Left lung (tissue), 10 donors: ENCODE results near the gene CAB39. TPM values are rescaled to one million over a fixed set of nuclear protein-coding genes. Genes with fewer than 3 reads are reported as not detected.

Source experiments
- ATAC-seq: fragments of 200-7000 bp; cut with Tn5 transposase; one replicate; pipeline ENCODE4 v1.9.1; 2020; ENCODE audit warnings: moderate library complexity
- DNase-seq, 4 donors: peaks; one replicate each; pipeline ENCODE4 v3.0.0-alpha.2; 2013 to 2020
- H3K27ac ChIP-seq, 2 donors: fragments of 200-600 bp; sonication (generic) in 1 of 2; one replicate each; pipeline versions ENCODE4 v1.5.0 to v1.8.0; 2020 to 2021
- H3K27me3 ChIP-seq, 2 donors: fragments of 200-600 bp; sonication (generic) in 1 of 2; one replicate each; pipeline versions ENCODE4 v1.5.0 to v1.8.0; 2020 to 2021
- H3K36me3 ChIP-seq, 2 donors: fragments of 200-600 bp; sonication (generic) in 1 of 2; one replicate each; pipeline versions ENCODE4 v1.5.0 to v1.8.0; 2020 to 2021
- H3K4me1 ChIP-seq, 2 donors: fragments of 200-600 bp; one replicate each; pipeline ENCODE4 v1.8.0; 2021
- H3K4me3 ChIP-seq, 2 donors: fragments of 200-600 bp; sonication (generic) in 1 of 2; one replicate each; pipeline versions ENCODE4 v1.5.0 to v1.8.0; 2020 to 2021; ENCODE audit warnings: mild to moderate bottlenecking in 1 of 2
- H3K9me3 ChIP-seq, 2 donors: fragments of 200-600 bp; sonication (generic) in 1 of 2; one replicate each; pipeline versions ENCODE4 v1.5.0 to v1.8.0; 2020 to 2021
- intact Hi-C, 2 donors: fragments of 100-400 bp; cut with DNase I; formaldehyde crosslinking; loops; one replicate each; pipeline versions ENCODE4 v1.11.2 to v1.14.2; 2022
- polyA plus RNA-seq, 6 donors: library from polyadenylated mRNA; unstranded; fragments of 120-200 nt; gene quantifications; one replicate each; pipeline ENCODE4 v1.2.1, GENCODE V29; 2013; ENCODE audit not compliant: insufficient read length in 6 of 6
- total RNA-seq, 2 donors: library from RNA; stranded (reverse); fragmentation: NEBNext Ultra II Directional; extraction: Animal tissue kit (Norgen Biotek cat#: 25700); gene quantifications; one replicate each; pipeline ENCODE4 v1.2.1, GENCODE V29; 2021
- TF ChIP-seq, protein P1 (sequence below), 2 donors: fragments of 200-600 bp; sonication (generic) in 1 of 2; IDR thresholded peaks; one replicate each; pipeline versions ENCODE4 v1.5.0 to v1.8.0; 2021; ENCODE audit warnings: antibody characterized with exemption in 2 of 2
- donor health status: DM: no; HTN: yes; CAD: no.
- donor health status: DM: no; HTN: no; CAD: no.

CAB39 gene
- total and polyA plus RNA-seq, 8 donors = 52.9 to 86.5 (median 63.3) TPM

DNA sequence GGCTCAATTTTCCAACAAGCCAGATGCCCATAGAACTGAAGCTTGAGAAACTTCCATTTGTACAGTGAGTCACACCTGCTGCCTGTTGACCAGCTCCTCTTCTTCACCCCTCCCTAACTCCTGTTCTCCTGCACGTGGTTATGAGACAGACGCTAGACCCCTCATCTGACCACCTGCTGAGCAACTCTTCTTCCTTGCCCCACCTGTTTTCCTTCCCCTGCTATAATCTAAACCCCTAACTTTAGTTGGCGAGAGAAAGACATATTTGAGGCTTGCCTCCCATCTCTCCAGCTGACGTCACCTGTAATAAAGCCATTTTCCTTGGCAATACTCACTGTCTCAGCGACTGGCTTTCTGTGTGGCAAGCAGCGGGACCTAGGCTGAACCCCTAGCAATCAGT is 129.8 kb downstream of the CAB39 start:
- intact Hi-C loops = no loop called here
- Histone ChIP-seq H3K27me3 (peaks cover 0 to under 1% of the 10 kb centered on the region in 2 donors), H3K27ac (no peak overlapping the region), H3K4me3 (no peak overlapping the region), H3K36me3 (no peaks in the 10 kb centered on the region), H3K9me3 (peaks cover 0 to 7% of the 10 kb centered on the region in 2 donors), H3K4me1 (no peaks in the 10 kb centered on the region)
- ATAC-seq (no peak), DNase-seq (no peak)
- TF ChIP-seq, protein P1, sequence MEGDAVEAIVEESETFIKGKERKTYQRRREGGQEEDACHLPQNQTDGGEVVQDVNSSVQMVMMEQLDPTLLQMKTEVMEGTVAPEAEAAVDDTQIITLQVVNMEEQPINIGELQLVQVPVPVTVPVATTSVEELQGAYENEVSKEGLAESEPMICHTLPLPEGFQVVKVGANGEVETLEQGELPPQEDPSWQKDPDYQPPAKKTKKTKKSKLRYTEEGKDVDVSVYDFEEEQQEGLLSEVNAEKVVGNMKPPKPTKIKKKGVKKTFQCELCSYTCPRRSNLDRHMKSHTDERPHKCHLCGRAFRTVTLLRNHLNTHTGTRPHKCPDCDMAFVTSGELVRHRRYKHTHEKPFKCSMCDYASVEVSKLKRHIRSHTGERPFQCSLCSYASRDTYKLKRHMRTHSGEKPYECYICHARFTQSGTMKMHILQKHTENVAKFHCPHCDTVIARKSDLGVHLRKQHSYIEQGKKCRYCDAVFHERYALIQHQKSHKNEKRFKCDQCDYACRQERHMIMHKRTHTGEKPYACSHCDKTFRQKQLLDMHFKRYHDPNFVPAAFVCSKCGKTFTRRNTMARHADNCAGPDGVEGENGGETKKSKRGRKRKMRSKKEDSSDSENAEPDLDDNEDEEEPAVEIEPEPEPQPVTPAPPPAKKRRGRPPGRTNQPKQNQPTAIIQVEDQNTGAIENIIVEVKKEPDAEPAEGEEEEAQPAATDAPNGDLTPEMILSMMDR (IDR thresholded peaks at IDR 0.05) = no peak

DNA sequence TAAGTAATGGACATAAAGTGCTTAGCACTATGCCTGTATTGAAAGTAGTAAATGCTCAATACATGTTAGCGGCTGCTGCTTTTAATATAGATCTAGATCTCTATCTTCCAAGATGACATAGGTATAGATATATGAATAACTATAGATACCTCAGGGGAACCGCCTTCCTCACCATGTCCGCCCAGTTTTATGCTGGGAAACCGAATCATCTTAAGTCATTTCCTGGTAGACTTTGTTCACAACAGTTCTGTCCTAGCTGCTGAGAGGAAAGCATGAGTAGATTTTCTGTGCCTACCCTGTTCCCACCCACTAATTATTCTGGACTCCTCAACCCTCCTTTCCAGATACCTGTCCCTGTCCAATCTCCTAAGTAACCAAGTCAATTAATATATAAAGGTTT is 130.5 kb downstream of the CAB39 start:
- TF ChIP-seq, protein P1 (IDR thresholded peaks at IDR 0.05) = no peak
- Histone ChIP-seq H3K27ac (no peak overlapping the region), H3K27me3 (peaks cover 0 to 7% of the 10 kb centered on the region in 2 donors), H3K4me3 (no peak overlapping the region), H3K4me1 (peaks cover 0 to 3% of the 10 kb centered on the region in 2 donors), H3K36me3 (no peaks in the 10 kb centered on the region), H3K9me3 (peaks cover 0 to 6% of the 10 kb centered on the region in 2 donors)
- ATAC-seq = no peak
- no peak for DNase-seq
- intact Hi-C loops = no loop called here

DNA sequence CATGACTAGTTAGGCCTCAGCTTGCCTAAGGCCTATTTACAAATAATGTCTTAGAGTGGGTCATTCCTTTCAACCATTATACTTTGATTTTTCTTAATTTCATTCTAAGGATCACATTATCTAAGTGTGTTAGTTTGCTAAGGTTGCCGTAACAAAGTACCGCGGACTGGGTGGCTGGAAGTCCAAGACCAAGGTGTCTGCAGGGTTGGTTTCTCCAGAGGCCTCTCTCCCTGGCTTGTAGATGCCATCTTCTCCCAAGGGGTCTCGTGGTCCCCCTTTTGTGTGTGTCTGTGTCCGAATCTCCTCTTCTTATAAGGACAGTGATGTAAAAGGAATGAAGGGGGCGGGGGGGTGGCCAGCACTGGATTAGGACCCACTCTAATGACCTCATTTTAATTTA is 133.7 kb downstream of the CAB39 start:
- H3K27me3 ChIP-seq = peaks cover 0 to 30% of the 10 kb centered on the region in 2 donors
- H3K27ac ChIP-seq = no peak overlapping the region
- no peak for ATAC-seq
- no peaks in the 10 kb centered on the region for H3K9me3 ChIP-seq
- no peaks in the 10 kb centered on the region for H3K36me3 ChIP-seq
- intact Hi-C loops = no loop called here
- no peak overlapping the region for H3K4me3 ChIP-seq
- TF ChIP-seq, protein P1 (IDR thresholded peaks at IDR 0.05) = no peak
- H3K4me1 ChIP-seq = peaks cover 0 to 4% of the 10 kb centered on the region in 2 donors
- DNase-seq = no peak

DNA sequence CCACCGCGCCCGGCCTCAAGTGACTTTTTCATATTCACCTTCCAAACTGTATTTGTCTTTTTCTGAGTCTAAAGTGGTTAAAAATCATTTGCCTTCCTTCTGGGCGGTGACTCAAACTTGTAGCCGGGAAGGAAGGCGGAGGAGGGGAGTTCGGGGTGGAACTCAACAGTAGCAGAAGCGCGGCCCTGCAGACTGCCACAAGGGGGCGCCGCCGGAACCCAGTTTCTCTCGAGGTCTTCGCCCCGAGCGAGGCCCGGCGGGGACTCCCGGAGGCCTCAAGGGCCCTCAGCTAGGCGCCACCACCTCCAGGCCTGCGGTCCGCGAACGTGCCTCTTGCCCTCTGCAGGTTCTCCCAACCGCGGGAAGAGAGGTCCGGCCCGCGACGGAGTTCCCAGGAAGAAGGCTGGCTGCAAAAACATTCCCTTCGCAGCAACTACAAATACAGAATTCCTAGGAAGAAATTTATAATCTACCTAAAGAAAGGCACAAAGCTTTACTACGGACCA is 135.3 kb downstream of the CAB39 start:
- TF ChIP-seq, protein P1 (IDR thresholded peaks at IDR 0.05) = peak; percentile 90
- intact Hi-C loops = no loop called here
- peak; percentile 99 for ATAC-seq
- no peak overlapping the region for H3K27ac ChIP-seq
- H3K4me1 ChIP-seq = peaks cover 0 to 4% of the 10 kb centered on the region in 2 donors
- DNase-seq = peak in 3 of 4 donors; percentile 82 to 96 (median 89)
- H3K9me3 ChIP-seq = no peaks in the 10 kb centered on the region
- H3K4me3 ChIP-seq = no peak overlapping the region
- no peaks in the 10 kb centered on the region for H3K36me3 ChIP-seq
- peaks cover 0 to 36% of the 10 kb centered on the region in 2 donors for H3K27me3 ChIP-seq

DNA sequence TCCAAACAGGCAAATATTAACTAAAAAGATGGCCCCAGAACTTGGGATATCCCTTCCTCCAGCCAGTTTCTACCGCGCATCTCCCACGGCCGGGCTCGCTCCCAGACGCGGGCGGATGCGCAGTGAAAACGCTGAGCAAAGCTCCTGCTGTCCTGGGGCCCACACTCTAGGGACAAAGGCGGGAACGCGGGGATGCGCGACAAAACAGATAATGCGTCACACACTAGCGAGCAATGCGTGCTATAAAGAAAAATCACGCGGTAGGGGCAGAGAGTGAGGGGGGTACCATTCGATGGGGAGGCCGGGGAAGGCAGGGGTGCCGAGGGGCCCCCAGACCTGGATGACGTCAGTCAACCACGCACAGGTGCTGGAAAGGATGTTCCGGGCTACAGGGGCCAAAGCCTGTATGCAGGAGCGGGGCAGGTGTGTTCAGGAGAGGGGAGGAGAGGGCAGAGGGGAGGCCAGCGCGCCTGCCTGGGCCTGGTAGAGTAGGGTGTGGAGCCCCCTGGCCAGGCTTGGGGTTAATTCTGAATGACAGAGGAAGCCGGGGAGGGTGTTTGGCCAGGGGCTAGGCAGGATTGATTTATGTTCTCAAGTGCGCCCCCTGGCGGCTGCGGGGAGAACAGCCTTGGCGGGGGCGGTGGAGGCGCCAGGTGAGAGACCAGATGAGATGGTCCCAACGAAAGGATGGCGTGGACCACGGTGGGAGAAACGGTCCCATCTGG is 137.2 kb downstream of the CAB39 start:
- DNase-seq (peak in 1 of 4 donors; percentile 92), ATAC-seq (peak; percentile 52)
- no peak overlapping the region for H3K27ac ChIP-seq
- intact Hi-C loops = no loop called here
- no peaks in the 10 kb centered on the region for H3K36me3 ChIP-seq
- peaks cover 0 to 4% of the 10 kb centered on the region in 2 donors for H3K4me1 ChIP-seq
- H3K4me3 ChIP-seq = no peak overlapping the region
- TF ChIP-seq, protein P1 (IDR thresholded peaks at IDR 0.05) = peak; percentile 85 to 92
- H3K27me3 ChIP-seq = peaks cover 0 to 53% of the 10 kb centered on the region in 2 donors
- no peaks in the 10 kb centered on the region for H3K9me3 ChIP-seq
